Left lobe of liver (tissue), 2 donors: ENCODE results near the gene GALNT7. TPM values are rescaled to one million over a fixed set of nuclear protein-coding genes. Genes with fewer than 3 reads are reported as not detected.
A peak's percentile ranks its signal among the peaks of the same experiment; 100 is the strongest.

Experiments
- ATAC-seq: fragments of 200-7000 bp; cut with Tn5 transposase; one replicate; pipeline ENCODE4 v1.9.1; 2020; ENCODE audit warnings: mild to moderate bottlenecking, moderate library complexity
- DNase-seq: peaks from one replicate; pipeline ENCODE4 v3.0.0-alpha.2; 2020; ENCODE audit warnings: low spot score
- total RNA-seq: library from RNA; stranded (reverse); gene quantifications from one replicate; pipeline ENCODE4 v1.2.1, GENCODE V29; 2021
- donor health status: DM: no; HTN: no; CAD: no; lungs with moderate emphysema.
- donor health status: DM: no; HTN: yes; CAD: no.

GALNT7 gene
- total RNA-seq, 1 donor from 2014 or later: 0.65 TPM

DNA sequence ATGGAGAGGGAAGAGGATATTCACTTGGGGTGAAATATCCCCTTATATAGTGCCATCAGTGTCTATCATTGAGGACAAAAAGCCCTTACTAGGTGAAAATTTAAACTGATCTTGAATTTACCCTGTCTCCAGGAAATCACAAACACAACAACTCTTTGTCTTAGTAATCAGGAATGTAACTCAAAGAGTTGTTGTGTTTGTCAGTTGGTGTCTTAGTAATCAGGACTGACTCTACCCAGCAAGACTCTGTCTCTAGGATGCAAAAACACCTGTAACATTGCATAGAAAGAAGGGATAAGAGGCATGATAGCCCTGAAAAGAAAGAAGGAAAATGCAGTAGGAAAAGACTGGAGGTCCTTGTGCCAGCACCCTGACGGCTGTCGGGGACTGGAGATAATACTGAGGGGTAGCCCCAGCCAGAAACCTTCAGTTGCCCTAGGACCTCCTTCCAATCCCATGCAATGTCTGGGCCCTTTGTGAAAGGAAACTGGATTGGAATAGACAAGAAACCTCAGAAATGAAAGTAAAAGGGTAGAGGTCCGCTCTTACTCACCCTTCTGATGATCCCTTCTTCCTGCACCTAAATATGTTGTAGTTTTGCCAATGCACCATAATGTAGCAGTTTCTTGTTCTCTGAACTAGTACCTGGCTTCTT is 120.2 kb downstream of the GALNT7 start:
- ATAC-seq: no peak
- DNase-seq: no peak

DNA sequence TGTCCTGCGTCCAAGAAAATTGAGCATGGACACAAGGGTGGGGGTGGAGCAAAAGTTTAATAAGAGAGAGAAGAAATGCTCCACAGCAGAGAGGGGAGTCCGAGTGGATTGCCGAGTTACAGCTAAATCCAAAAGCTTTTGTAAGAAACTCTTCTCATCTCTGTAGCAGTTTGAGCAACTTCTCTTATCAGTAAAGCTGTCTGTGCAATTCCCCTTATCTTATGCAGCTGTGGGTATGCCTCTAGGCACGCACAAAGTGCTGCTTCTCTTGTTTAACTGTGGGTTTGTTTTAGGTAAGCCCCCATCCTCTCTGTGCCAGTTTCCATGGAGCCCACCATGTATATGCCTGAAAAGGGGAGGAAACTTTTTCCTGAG is 120.7 kb downstream of the GALNT7 start:
- no peak for ATAC-seq
- DNase-seq: no peak

GRCh38 chr4:173291899-173292298 is 123.3 kb downstream of the GALNT7 start:
- DNase-seq: no peak
- no peak for ATAC-seq

- no peak for DNase-seq
- no peak for ATAC-seq
These were observed 125.1 kb downstream of the GALNT7 start for GRCh38 chr4:173293663-173294062.

- no peak for DNase-seq
- no peak for ATAC-seq
These were observed 125.8 kb downstream of the GALNT7 start for GRCh38 chr4:173294444-173294843.

DNA sequence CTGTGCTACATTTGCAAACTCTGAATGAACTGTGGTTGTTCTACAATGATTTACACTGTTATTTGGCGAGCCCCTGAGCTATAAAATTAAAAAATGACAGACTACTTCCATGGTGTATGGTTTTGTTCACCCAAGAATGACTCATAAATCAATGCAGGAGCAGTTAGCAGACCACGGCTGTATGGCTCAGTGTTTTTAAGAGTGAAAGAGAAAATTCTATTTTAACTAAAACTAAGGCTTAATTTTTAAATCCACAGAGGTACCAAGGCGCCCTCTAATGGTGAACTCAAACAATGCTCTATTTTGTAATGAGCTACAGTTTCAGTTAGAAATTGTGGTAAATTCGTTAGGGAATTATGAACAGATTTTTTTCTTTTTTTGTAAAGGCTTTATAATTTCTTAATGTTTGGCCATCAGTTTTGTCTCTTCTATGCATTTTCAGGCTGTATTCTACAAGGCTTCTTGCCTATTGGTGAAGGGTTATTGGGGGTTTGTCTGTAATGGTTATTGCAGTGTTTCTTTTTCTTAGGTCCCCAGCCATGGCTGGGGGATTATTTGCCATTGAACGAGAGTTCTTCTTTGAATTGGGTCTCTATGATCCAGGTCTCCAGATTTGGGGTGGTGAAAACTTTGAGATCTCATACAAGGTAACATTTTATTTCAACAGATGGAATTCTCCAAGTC is 133.0 kb downstream of the GALNT7 start:
- DNase-seq: no peak
- ATAC-seq: peak; percentile 36

DNA sequence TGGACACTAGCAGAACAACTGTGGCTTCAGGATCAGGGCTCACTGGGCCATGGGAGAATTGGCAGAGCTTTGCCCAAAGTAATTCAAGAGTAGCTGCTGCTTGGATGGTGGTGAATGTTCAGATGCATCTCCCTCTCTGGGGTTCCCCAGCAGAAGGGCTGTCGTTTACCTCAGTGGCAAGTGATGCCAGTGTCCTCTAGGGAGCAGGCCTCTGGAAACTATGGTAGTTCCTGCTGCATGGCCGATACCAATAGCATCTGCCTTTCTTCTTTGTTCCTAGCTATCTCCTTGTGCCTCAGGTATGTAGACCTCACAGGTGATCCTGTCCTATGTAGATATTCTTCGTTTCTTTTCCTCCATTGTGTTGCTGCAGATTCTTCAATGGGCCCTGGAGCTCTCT is 139.2 kb downstream of the GALNT7 start:
- no peak for ATAC-seq
- DNase-seq: no peak

DNA sequence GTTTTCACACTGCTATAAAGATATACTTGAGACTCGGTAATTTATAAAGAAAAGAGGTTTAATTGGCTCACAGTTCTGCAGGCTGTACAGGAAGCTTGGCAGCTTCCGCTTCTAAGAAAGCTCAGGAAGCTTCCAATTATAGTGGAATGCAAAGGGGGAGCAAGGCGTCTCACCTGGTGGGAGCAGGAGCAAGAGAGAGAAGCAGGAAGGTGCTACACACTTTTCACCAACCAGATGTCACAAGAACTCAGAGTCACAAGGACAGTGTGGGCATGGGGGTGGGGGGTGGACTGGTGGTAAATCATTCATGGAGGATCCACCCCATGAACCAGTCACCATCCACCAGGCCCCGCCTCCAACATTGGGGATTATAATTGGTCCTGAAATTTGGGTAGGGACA is 142.8 kb downstream of the GALNT7 start:
- no peak for ATAC-seq
- DNase-seq: no peak

- DNase-seq: no peak
- no peak for ATAC-seq
These were observed 146.1 kb downstream of the GALNT7 start for GRCh38 chr4:173314715-173315114.

GRCh38 chr4:173316060-173316459 is 147.4 kb downstream of the GALNT7 start:
- no peak for DNase-seq
- no peak for ATAC-seq

DNA sequence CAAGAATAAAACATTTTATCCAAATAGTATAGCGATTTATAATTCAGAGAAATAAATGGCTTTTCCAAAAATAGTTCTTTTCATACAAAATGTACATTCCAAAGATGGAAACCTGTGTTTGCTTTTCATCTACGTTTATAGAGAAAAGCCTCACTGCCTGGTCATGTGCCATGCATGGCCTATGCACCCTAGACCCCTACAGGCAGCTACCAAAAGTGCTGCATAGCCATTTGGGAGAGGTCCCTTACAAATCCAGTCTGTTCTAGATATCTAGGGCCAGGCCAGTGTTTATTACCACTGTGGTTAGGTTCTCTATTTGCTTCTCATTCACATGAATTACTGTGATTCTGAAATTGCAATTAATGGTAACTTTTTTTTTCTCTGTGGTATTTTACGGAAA is 148.4 kb downstream of the GALNT7 start:
- ATAC-seq (no peak), DNase-seq (no peak)

- DNase-seq (no peak), ATAC-seq (no peak)
These were observed 149.6 kb downstream of the GALNT7 start for GRCh38 chr4:173318240-173318639.

DNA sequence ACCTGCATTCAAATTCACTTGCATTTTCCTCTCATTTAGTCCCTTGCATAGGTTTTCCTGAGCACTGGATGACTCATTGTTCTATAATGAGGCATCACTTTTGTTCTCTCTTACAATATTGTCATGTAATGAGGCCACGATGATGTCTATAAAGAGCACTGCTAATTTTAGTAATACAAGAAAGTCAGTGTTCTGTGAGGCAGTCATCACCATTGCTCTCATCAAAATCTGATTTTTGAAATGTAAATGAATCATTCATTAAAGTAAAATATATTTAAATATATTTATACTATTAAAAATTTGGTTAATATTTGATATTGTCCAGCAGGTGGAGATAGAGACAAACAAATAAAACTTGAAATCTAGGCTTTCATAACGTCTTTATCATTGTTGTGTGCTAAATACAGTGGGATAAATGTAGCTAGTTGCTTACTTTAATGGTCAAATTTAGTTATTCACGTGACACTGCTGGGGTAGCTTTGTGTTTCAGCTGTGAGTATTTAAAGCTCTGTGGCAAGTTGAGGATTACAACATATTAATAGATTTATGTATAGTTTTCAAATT is 150.1 kb downstream of the GALNT7 start:
- DNase-seq (no peak), ATAC-seq (peak; percentile 71)

- ATAC-seq (no peak), DNase-seq (no peak)
These were observed 151.1 kb downstream of the GALNT7 start for GRCh38 chr4:173319696-173320095.

GRCh38 chr4:173325007-173325736 is 156.6 kb downstream of the GALNT7 start:
- ATAC-seq: no peak
- no peak for DNase-seq

- ATAC-seq (no peak), DNase-seq (no peak)
These were observed 159.8 kb downstream of the GALNT7 start for GRCh38 chr4:173328236-173328901.

GRCh38 chr4:173330590-173330989 is 162.0 kb downstream of the GALNT7 start:
- DNase-seq (no peak), ATAC-seq (no peak)

- DNase-seq (no peak), ATAC-seq (no peak)
These were observed 163.4 kb downstream of the GALNT7 start for GRCh38 chr4:173332021-173332487.

DNA sequence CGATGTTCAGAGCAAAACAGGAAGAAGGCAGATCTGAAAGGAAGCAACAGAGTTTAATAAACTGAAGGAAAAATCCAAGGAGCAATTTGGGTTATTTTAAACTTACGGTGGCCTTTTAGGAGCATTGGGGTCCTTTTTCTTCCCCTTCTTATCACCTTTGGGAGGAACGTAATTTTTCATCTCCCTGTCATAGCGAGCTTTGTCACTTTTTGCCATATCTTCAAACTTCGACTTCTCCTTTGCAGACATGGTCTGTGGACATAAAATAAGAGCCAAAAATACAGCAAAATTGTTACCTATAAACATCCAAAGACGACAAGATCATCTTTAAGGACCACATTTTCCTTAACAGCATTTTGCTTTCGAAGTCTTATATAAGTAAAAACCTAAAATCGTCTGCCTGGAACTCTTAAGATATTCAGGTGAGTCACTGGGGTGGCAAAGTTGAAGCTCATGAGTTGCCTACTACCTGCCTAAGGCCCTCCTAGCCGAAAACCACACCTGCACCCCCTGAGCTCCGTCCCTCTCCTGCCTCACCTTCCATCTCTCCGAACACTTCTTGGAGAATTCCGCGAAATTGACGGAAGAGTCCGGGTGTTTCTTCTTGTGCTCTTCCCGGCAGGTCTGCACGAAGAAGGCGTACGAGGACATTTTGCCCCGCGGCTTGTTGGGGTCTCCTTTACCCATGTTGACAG is 164.5 kb downstream of the GALNT7 start:
- no peak for DNase-seq
- no peak for ATAC-seq

- peak; percentile 53 for ATAC-seq
- DNase-seq: no peak
These were observed 165.1 kb downstream of the GALNT7 start for GRCh38 chr4:173333658-173334084.
